ENCODE data around the gene MRPL28. TPM values are rescaled to one million over a fixed set of nuclear protein-coding genes. Genes with fewer than 3 reads are reported as not detected.
A peak's percentile ranks its signal among the peaks of the same experiment; 100 is the strongest.

The MRPL28 gene
- total and polyA plus RNA-seq, 2 experiments from 2014 or later = 88.1 to 126 TPM

DNA sequence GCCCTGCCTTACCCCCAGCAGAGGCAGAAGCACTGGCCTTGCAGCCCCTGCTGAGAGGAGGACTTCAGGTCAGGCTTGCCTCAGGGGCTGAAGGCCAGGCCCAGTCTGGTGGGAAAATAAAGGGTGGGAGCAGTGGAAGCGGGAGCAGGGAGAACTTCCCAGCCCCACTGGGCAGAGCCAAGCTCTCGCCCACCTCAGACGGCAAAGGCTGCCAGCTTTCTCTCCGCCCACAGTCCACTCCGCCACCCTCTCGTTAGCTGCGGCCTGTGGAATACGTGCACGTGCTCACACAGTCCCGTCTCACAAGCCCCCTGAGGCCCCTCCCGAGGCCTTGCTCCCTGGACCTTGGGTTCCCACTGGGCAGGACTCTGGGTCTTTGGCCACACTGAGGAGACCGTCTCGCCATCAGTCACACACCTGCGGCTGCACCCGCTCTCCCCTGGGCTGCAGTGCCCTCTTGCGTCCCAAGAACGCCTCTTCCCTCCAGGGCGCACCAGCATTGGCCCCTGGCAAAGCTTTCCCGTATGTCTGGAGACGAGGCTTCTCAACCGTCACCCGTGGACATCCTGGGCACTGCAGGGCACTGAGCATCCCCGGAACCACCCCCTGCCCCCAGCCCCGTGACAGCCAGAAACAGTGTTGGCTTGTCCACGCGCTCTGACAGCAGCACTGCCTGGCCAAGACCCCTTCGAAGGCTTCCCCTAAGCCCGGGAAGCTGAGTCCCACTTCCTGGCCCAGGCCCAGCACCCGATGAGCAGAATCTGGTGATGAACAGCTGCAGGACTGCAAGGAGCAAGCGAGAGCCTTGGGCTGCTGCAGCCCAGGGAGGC is 8.3 kb downstream of the MRPL28 start:
- Histone ChIP-seq H2AFZ (no peak overlapping the region), H3K27me3 (no peaks in the 10 kb centered on the region), H3K36me3 (replicated peaks; ENCODE audit: insufficient read depth, low read depth) (no peaks in the 10 kb centered on the region), H3K79me2 (no peaks in the 10 kb centered on the region), H3K27ac (no peak overlapping the region), H3K4me2 (no peak overlapping the region), H3K4me3 (no peak overlapping the region), H3K9me3 (ENCODE audit: low read depth) (no peaks in the 10 kb centered on the region), H4K20me1 (ENCODE audit: insufficient read depth, poor library complexity, severe bottlenecking) (no peaks in the 10 kb centered on the region), H3K9me2 (replicated peaks; ENCODE audit: insufficient read depth) (no peaks in the 10 kb centered on the region), H3K4me1 (ENCODE audit: insufficient read depth) (no peaks in the 10 kb centered on the region)
- no peak for TF ChIP-seq EZH2 (IDR thresholded peaks at IDR 0.05; ENCODE audit: borderline replicate concordance)
- TF ChIP-seq, protein P1, sequence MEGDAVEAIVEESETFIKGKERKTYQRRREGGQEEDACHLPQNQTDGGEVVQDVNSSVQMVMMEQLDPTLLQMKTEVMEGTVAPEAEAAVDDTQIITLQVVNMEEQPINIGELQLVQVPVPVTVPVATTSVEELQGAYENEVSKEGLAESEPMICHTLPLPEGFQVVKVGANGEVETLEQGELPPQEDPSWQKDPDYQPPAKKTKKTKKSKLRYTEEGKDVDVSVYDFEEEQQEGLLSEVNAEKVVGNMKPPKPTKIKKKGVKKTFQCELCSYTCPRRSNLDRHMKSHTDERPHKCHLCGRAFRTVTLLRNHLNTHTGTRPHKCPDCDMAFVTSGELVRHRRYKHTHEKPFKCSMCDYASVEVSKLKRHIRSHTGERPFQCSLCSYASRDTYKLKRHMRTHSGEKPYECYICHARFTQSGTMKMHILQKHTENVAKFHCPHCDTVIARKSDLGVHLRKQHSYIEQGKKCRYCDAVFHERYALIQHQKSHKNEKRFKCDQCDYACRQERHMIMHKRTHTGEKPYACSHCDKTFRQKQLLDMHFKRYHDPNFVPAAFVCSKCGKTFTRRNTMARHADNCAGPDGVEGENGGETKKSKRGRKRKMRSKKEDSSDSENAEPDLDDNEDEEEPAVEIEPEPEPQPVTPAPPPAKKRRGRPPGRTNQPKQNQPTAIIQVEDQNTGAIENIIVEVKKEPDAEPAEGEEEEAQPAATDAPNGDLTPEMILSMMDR (IDR thresholded peaks at IDR 0.05; ENCODE audit: poor library complexity) = peak; percentile 78
- peak; percentile 89 for DNase-seq (ENCODE audit: low spot score)
- 45% methylated on average over 26 of the region's 30 CpGs for WGBS (ENCODE audit: low lambda C conversion rate, missing lambda C conversion rate)

DNA sequence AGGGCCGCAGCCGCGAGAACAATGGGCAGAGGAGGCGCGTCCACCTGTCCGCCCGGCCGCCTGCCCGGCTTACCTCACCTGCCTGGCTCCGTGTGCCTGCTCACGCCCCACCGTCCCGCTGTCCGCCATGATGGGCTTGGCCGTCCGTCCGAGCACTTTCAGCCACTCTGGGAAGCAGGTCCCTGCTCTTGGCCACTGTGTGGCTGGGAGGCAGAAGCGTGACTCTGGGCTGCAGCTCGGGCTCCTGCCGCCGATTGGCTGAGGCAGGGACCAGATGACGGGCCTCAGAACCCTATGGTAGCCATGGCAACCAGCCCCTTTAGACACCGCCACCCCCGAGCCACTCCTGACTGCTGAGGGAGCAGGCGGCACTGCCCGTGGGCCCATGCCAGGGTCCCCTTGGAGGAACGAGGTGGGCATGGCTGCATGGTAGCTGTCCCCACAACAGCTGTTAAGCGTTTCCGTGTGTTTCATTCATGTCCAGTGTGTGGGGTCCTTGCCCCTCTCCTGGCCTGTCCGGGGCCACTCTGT is 8.9 kb downstream of the MRPL28 start:
- Histone ChIP-seq H3K27me3 (no peaks in the 10 kb centered on the region), H3K79me2 (no peaks in the 10 kb centered on the region), H3K9me3 (ENCODE audit: low read depth) (no peaks in the 10 kb centered on the region), H3K9me2 (replicated peaks; ENCODE audit: insufficient read depth) (no peaks in the 10 kb centered on the region), H4K20me1 (ENCODE audit: insufficient read depth, poor library complexity, severe bottlenecking) (no peaks in the 10 kb centered on the region), H3K36me3 (replicated peaks; ENCODE audit: insufficient read depth, low read depth) (no peaks in the 10 kb centered on the region), H3K4me3 (no peak overlapping the region), H3K4me2 (no peak overlapping the region), H3K27ac (no peak overlapping the region), H3K4me1 (ENCODE audit: insufficient read depth) (no peaks in the 10 kb centered on the region), H2AFZ (no peak overlapping the region)
- TF ChIP-seq, protein P1 (IDR thresholded peaks at IDR 0.05; ENCODE audit: poor library complexity) = no peak
- 90% methylated on average over 16 of the region's 30 CpGs for WGBS (ENCODE audit: low lambda C conversion rate, missing lambda C conversion rate)
- DNase-seq (ENCODE audit: low spot score) = no peak

DNA sequence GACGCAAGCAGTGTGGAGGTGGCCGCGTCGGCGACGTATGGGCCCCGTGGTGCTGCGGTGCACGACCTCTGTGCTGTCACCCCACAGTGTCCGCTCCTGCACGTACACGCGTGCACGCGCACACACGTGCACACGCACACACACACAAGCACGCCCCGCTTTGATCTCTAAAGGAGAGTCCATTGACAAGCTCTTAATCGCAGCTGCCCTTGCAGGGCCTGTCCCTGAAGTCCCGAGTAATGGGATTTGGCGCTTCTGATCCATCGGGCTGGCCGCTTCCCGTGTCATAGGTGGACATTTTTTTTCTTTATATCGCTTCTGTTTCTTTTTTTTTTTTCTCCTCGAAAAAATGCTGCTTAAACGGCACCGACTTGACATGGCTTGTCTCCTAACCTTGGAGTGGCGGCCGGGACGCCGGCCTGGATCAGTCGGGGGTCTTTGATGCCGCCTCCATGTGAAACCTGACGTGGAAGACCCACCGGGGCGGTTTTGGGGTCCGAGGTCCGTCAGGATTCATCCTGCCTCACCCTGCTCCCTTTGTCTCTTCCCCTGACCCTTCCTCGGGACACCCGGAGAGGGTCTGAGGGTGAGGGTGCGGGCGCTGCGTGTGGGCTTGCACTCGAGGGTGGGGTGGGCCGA is 9.5 kb downstream of the MRPL28 start:
- no peak for DNase-seq (ENCODE audit: low spot score)
- Histone ChIP-seq H3K4me3 (no peak overlapping the region), H3K79me2 (no peaks in the 10 kb centered on the region), H3K27me3 (no peaks in the 10 kb centered on the region), H3K9me2 (replicated peaks; ENCODE audit: insufficient read depth) (no peaks in the 10 kb centered on the region), H3K4me2 (no peak overlapping the region), H4K20me1 (ENCODE audit: insufficient read depth, poor library complexity, severe bottlenecking) (no peaks in the 10 kb centered on the region), H3K4me1 (ENCODE audit: insufficient read depth) (no peaks in the 10 kb centered on the region), H3K9me3 (ENCODE audit: low read depth) (no peaks in the 10 kb centered on the region), H2AFZ (no peak overlapping the region), H3K27ac (no peak overlapping the region), H3K36me3 (replicated peaks; ENCODE audit: insufficient read depth, low read depth) (no peaks in the 10 kb centered on the region)
- 94% methylated on average over 45 of the region's 47 CpGs for WGBS (ENCODE audit: low lambda C conversion rate, missing lambda C conversion rate)
- TF ChIP-seq EZH2phosphoT487 (IDR thresholded peaks at IDR 0.05; ENCODE audit: low read depth, severe bottlenecking, unreplicated experiment) (no peak), EZH2 (IDR thresholded peaks at IDR 0.05; ENCODE audit: borderline replicate concordance) (no peak)
- TF ChIP-seq, protein P1 (IDR thresholded peaks at IDR 0.05; ENCODE audit: poor library complexity) = no peak

Measured in hepatocyte (in vitro differentiated cells).